NCI-H1105 (cell line): ENCODE results near the gene METTL25.

ENCODE experiments used
- DNase-seq: peaks from one replicate; lab custom pipeline; 2025; lab: John Stamatoyannopoulos, UW

METTL25 gene

GRCh38 chr12:82470906-82471512 lies 112.7 kb downstream of the METTL25 start:
- DNase-seq, result no peak

- DNase-seq, result no peak
Observed at GRCh38 chr12:82473111-82473754, 114.9 kb downstream of the METTL25 start.

GRCh38 chr12:82474181-82474797 lies 116.0 kb downstream of the METTL25 start:
- no peak for DNase-seq

- DNase-seq, result no peak
Observed at GRCh38 chr12:82474798-82475184, 116.5 kb downstream of the METTL25 start.

- no peak for DNase-seq
Observed at GRCh38 chr12:82475211-82475610, 116.9 kb downstream of the METTL25 start.

GRCh38 chr12:82476511-82476910 lies 118.2 kb downstream of the METTL25 start:
- DNase-seq, result no peak

GRCh38 chr12:82479511-82479910 lies 121.2 kb downstream of the METTL25 start:
- no peak for DNase-seq

- no peak for DNase-seq
Observed at GRCh38 chr12:82480606-82481005, 122.3 kb downstream of the METTL25 start.

- no peak for DNase-seq
Observed at GRCh38 chr12:82481954-82482353, 123.6 kb downstream of the METTL25 start.

- DNase-seq, result no peak
Observed at GRCh38 chr12:82486524-82487235, 128.4 kb downstream of the METTL25 start.

- DNase-seq, result no peak
Observed at GRCh38 chr12:82504409-82504808, 146.1 kb downstream of the METTL25 start.

GRCh38 chr12:82505150-82505549 lies 146.8 kb downstream of the METTL25 start:
- no peak for DNase-seq

GRCh38 chr12:82507686-82508085 lies 149.4 kb downstream of the METTL25 start:
- DNase-seq, result no peak

- DNase-seq, result no peak
Observed at GRCh38 chr12:82510386-82510785, 152.1 kb downstream of the METTL25 start.

- DNase-seq, result no peak
Observed at GRCh38 chr12:82514880-82515279, 156.6 kb downstream of the METTL25 start.

- DNase-seq, result no peak
Observed at GRCh38 chr12:82515652-82516051, 157.3 kb downstream of the METTL25 start.

GRCh38 chr12:82517027-82517426 lies 158.7 kb downstream of the METTL25 start:
- no peak for DNase-seq

GRCh38 chr12:82517808-82518207 lies 159.5 kb downstream of the METTL25 start:
- no peak for DNase-seq

- DNase-seq, result no peak
Observed at GRCh38 chr12:82519510-82519909, 161.2 kb downstream of the METTL25 start.

- no peak for DNase-seq
Observed at GRCh38 chr12:82522285-82522684, 164.0 kb downstream of the METTL25 start.

- DNase-seq, result no peak
Observed at GRCh38 chr12:82522762-82523161, 164.4 kb downstream of the METTL25 start.

GRCh38 chr12:82523996-82524395 lies 165.7 kb downstream of the METTL25 start:
- no peak for DNase-seq

GRCh38 chr12:82524641-82525040 lies 166.3 kb downstream of the METTL25 start:
- no peak for DNase-seq
